ENCODE measurements around the gene AMH. TPM values are rescaled to one million over a fixed set of nuclear protein-coding genes. Genes with fewer than 3 reads are reported as not detected.

Gene AMH
- total RNA-seq, 2 experiments from 2014 or later: 14.8 to 49.7 TPM

DNA sequence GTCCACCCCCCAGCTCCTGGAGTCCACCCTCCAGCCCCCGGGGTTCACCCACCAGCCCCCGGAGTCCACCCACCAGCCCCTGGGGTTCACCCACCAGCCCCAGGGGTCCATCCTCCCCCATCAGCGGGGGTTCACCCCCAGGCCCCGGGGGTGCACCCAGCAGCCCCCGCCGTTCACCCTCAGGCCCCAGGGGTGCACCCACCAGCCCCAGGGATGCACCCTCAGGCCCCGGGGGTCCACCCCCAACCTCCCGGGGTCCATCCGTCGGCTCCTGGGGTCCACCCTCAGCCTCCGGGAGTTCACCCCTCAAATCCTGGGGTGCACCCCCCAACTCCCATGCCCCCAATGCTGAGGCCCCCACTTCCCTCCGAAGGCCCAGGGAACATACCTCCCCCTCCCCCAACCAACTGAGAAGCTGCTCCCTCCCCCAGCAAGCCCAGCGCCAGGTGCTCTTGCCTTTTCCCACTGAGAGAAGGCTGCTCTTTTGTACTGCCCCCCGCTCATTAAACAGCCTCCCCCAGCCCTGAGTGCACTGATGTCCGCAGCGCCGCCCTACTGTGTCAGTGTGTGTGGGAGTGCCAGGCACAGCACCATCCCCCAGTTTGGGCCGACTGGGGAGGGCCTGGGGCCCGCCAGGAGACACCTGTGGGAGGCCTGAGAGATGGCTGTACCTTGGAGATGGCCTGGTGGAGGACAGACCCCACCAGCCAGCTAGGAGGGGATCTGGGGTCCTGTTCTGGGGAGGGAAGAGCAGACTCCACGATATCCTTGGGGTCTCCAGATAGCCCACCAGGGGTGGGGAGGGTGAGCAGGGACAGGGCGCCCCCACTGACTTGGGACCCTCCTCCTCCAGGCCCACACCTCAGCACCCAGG is 750 bp upstream of the AMH start:
- TF ChIP-seq EZH2phosphoT487 (IDR thresholded peaks at IDR 0.05; ENCODE audit: borderline replicate concordance, low read depth, low read length): no peak
- TF ChIP-seq, protein P1, sequence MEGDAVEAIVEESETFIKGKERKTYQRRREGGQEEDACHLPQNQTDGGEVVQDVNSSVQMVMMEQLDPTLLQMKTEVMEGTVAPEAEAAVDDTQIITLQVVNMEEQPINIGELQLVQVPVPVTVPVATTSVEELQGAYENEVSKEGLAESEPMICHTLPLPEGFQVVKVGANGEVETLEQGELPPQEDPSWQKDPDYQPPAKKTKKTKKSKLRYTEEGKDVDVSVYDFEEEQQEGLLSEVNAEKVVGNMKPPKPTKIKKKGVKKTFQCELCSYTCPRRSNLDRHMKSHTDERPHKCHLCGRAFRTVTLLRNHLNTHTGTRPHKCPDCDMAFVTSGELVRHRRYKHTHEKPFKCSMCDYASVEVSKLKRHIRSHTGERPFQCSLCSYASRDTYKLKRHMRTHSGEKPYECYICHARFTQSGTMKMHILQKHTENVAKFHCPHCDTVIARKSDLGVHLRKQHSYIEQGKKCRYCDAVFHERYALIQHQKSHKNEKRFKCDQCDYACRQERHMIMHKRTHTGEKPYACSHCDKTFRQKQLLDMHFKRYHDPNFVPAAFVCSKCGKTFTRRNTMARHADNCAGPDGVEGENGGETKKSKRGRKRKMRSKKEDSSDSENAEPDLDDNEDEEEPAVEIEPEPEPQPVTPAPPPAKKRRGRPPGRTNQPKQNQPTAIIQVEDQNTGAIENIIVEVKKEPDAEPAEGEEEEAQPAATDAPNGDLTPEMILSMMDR (conservative IDR thresholded peaks at IDR 0.05; ENCODE audit: low read length): no peak
- Histone ChIP-seq H3K4me3 (ENCODE audit: low read depth, low read length, poor library complexity, severe bottlenecking) (no peak overlapping the region), H3K27ac (ENCODE audit: low read depth, low read length, poor library complexity, severe bottlenecking) (no peak overlapping the region), H3K79me2 (ENCODE audit: insufficient read depth, low read depth, low read length) (peaks cover 3% of the 10 kb centered on the region; the same call in 1 of the 2 replicates), H3K36me3 (ENCODE audit: insufficient read depth, low read length) (peaks cover 60% of the 10 kb centered on the region), H4K20me1 (ENCODE audit: insufficient read depth, low read length) (no peaks in the 10 kb centered on the region), H2AFZ (ENCODE audit: low read length) (no peak overlapping the region), H3K9me2 (ENCODE audit: insufficient read depth, low read length) (no peaks in the 10 kb centered on the region), H3K9me3 (ENCODE audit: low read length) (no peaks in the 10 kb centered on the region), H3K4me1 (ENCODE audit: insufficient read depth, low read length, poor library complexity, severe bottlenecking) (peaks cover 10% of the 10 kb centered on the region), H3K4me2 (ENCODE audit: low read length) (no peak overlapping the region)
- POLR2A ChIA-PET: interaction anchor here (0.9 kb wide), 1 partner anchor 11 kb away, joined by 3 read pairs; no protein-coding TSS in a partner anchor
- TSS peak; percentile 93 for BruUV-seq (replicated peaks)
- no peak for DNase-seq (ENCODE audit: low spot score)
- CTCF ChIA-PET (ENCODE audit: unreplicated experiment): no interaction called here
- intact Hi-C loops (cut with micrococcal nuclease; ENCODE audit: unreplicated experiment): no loop called here

DNA sequence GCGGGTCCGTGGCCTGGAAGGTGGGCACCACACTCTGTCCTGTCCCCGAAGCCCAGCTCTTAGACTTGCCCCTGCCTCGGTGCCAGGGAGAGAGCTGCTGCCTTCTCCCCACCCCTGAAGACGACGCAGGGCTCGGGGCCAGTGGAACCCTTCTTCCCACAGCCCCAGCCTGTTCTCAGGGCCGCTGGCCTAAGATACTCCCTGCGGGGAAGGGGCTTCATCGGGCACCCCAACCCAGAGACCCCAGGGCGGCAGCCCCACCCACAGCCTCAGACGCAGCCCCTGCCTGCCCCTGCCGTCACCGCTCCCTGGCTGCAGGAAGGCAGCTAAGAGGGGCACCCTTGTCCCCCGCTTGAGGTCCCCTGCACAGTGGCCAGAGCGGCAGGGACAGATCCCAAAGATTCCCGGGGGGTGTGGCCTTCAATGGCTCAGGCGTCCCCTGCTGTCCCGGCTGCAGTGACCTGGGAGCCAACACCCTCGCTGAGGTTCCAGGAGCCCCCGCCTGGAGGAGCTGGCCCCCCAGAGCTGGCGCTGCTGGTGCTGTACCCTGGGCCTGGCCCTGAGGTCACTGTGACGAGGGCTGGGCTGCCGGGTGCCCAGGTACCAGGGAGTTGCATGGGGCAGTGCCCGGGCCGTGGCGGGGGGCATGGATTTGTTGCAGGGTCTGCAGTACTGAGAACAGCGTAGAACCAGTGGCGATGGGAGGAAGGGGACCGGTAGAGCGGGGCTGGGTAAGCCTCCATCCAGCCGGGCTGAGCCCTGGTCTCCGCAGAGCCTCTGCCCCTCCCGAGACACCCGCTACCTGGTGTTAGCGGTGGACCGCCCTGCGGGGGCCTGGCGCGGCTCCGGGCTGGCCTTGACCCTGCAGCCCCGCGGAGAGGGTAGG is 1.0 kb downstream of the AMH start:
- H3K79me2 ChIP-seq (ENCODE audit: insufficient read depth, low read depth, low read length): no peaks in the 10 kb centered on the region
- TF ChIP-seq, protein P1 (conservative IDR thresholded peaks at IDR 0.05; ENCODE audit: low read length): no peak
- TF ChIP-seq EZH2phosphoT487 (IDR thresholded peaks at IDR 0.05; ENCODE audit: borderline replicate concordance, low read depth, low read length): no peak
- intact Hi-C loops (cut with micrococcal nuclease; ENCODE audit: unreplicated experiment): no loop called here
- H4K20me1 ChIP-seq (ENCODE audit: insufficient read depth, low read length): no peaks in the 10 kb centered on the region
- POLR2A ChIA-PET: interaction anchor here (0.9 kb wide), 1 partner anchor 9 kb away, joined by 3 read pairs; no protein-coding TSS in a partner anchor
- no peaks in the 10 kb centered on the region for H3K9me3 ChIP-seq (ENCODE audit: low read length)
- H3K27ac ChIP-seq (ENCODE audit: low read depth, low read length, poor library complexity, severe bottlenecking): no peak overlapping the region
- H3K4me2 ChIP-seq (ENCODE audit: low read length): no peak overlapping the region
- H3K4me3 ChIP-seq (ENCODE audit: low read depth, low read length, poor library complexity, severe bottlenecking): no peak overlapping the region
- DNase-seq (ENCODE audit: low spot score): no peak
- no peak overlapping the region for H2AFZ ChIP-seq (ENCODE audit: low read length)
- no TSS peak for BruUV-seq (replicated peaks)
- no peaks in the 10 kb centered on the region for H3K9me2 ChIP-seq (ENCODE audit: insufficient read depth, low read length)
- CTCF ChIA-PET (ENCODE audit: unreplicated experiment): no interaction called here
- H3K36me3 ChIP-seq (ENCODE audit: insufficient read depth, low read length): peaks cover 43% of the 10 kb centered on the region
- H3K4me1 ChIP-seq (ENCODE audit: insufficient read depth, low read length, poor library complexity, severe bottlenecking): peaks cover 14% of the 10 kb centered on the region
